Mucosa of rectum (tissue), 2 donors: Measurements from ENCODE around the gene RHOBTB3.

Source experiments
- H3K27ac ChIP-seq, 2 donors: one replicate each; pipeline ENCODE4 v1.7.0; 2013; ENCODE audit warnings: inconsistent platforms in 2 of 2, low read depth in 2 of 2, low read length in 2 of 2
- H3K27me3 ChIP-seq, 2 donors: one replicate each; pipeline ENCODE4 v1.7.0; 2013; ENCODE audit warnings: low read length in 2 of 2; ENCODE audit not compliant: control insufficient read depth in 2 of 2, insufficient read depth in 2 of 2
- H3K36me3 ChIP-seq, 2 donors: one replicate each; pipeline ENCODE4 v1.7.0; 2013; ENCODE audit warnings: low read length in 2 of 2; ENCODE audit not compliant: control insufficient read depth in 2 of 2, insufficient read depth in 2 of 2
- H3K4me1 ChIP-seq, 2 donors: one replicate each; pipeline ENCODE4 v1.7.0; 2013; ENCODE audit warnings: low read length in 2 of 2, mild to moderate bottlenecking in 1 of 2; ENCODE audit not compliant: control insufficient read depth in 2 of 2, insufficient read depth in 2 of 2
- H3K4me3 ChIP-seq, 2 donors: one replicate each; pipeline ENCODE4 v1.7.0; 2013; ENCODE audit warnings: low read length in 2 of 2
- H3K9ac ChIP-seq, 2 donors: one replicate each; pipeline ENCODE4 v1.7.0; 2013; ENCODE audit warnings: low read length in 2 of 2, low read depth in 1 of 2, mild to moderate bottlenecking in 1 of 2
- H3K9me3 ChIP-seq, 2 donors: one replicate each; pipeline ENCODE4 v1.7.0; 2013; ENCODE audit warnings: low read length in 2 of 2; ENCODE audit not compliant: control insufficient read depth in 2 of 2
- donor health status: healthy.
- donor health status: Normal muscosa, but diverticular disease.

The RHOBTB3 gene

GRCh38 chr5:95713960-95714710 is 17.0 kb upstream of the RHOBTB3 start:
- Histone ChIP-seq H3K9me3 (no peaks in the 10 kb centered on the region), H3K9ac (no peak overlapping the region), H3K27me3 (no peaks in the 10 kb centered on the region), H3K4me1 (peaks cover 0 to 8% of the 10 kb centered on the region in 2 donors), H3K4me3 (no peak overlapping the region), H3K27ac (no peak overlapping the region), H3K36me3 (no peaks in the 10 kb centered on the region)

GRCh38 chr5:95715799-95716461 is 15.2 kb upstream of the RHOBTB3 start:
- H3K27ac ChIP-seq, result no peak overlapping the region
- no peak overlapping the region for H3K9ac ChIP-seq
- no peak overlapping the region for H3K4me3 ChIP-seq
- peaks cover 0 to 8% of the 10 kb centered on the region in 2 donors for H3K4me1 ChIP-seq
- no peaks in the 10 kb centered on the region for H3K27me3 ChIP-seq
- H3K9me3 ChIP-seq, result no peaks in the 10 kb centered on the region
- no peaks in the 10 kb centered on the region for H3K36me3 ChIP-seq

GRCh38 chr5:95717439-95717838 is 13.7 kb upstream of the RHOBTB3 start:
- Histone ChIP-seq H3K9ac (no peak overlapping the region), H3K4me1 (peaks cover 0 to 8% of the 10 kb centered on the region in 2 donors), H3K9me3 (no peaks in the 10 kb centered on the region), H3K27me3 (no peaks in the 10 kb centered on the region), H3K27ac (no peak overlapping the region), H3K4me3 (no peak overlapping the region), H3K36me3 (no peaks in the 10 kb centered on the region)

- Histone ChIP-seq H3K27ac (no peak overlapping the region), H3K36me3 (no peaks in the 10 kb centered on the region), H3K4me3 (no peak overlapping the region), H3K9me3 (no peaks in the 10 kb centered on the region), H3K9ac (no peak overlapping the region), H3K27me3 (no peaks in the 10 kb centered on the region), H3K4me1 (peaks cover 0 to 8% of the 10 kb centered on the region in 2 donors)
Observed at GRCh38 chr5:95718203-95718602, 12.9 kb upstream of the RHOBTB3 start.

GRCh38 chr5:95718738-95719137 is 12.4 kb upstream of the RHOBTB3 start:
- Histone ChIP-seq H3K36me3 (no peaks in the 10 kb centered on the region), H3K9ac (no peak overlapping the region), H3K27ac (no peak overlapping the region), H3K9me3 (no peaks in the 10 kb centered on the region), H3K27me3 (no peaks in the 10 kb centered on the region), H3K4me1 (peaks cover 0 to 8% of the 10 kb centered on the region in 2 donors), H3K4me3 (no peak overlapping the region)

- H3K9ac ChIP-seq, result no peak overlapping the region
- H3K4me1 ChIP-seq, result peaks cover 0 to 8% of the 10 kb centered on the region in 2 donors
- H3K27ac ChIP-seq, result peak overlapping the region; percentile 35 to 44
- no peaks in the 10 kb centered on the region for H3K27me3 ChIP-seq
- no peak overlapping the region for H3K4me3 ChIP-seq
- H3K9me3 ChIP-seq, result no peaks in the 10 kb centered on the region
- H3K36me3 ChIP-seq, result no peaks in the 10 kb centered on the region
Observed at GRCh38 chr5:95720094-95720786, 10.9 kb upstream of the RHOBTB3 start.

- H3K9me3 ChIP-seq, result no peaks in the 10 kb centered on the region
- no peak overlapping the region for H3K9ac ChIP-seq
- no peak overlapping the region for H3K27ac ChIP-seq
- H3K27me3 ChIP-seq, result no peaks in the 10 kb centered on the region
- no peak overlapping the region for H3K4me3 ChIP-seq
- no peaks in the 10 kb centered on the region for H3K36me3 ChIP-seq
- peaks cover 5% of the 10 kb centered on the region in 2 donors for H3K4me1 ChIP-seq
Observed at GRCh38 chr5:95721582-95722295, 9.4 kb upstream of the RHOBTB3 start.

- H3K9ac ChIP-seq, result no peak overlapping the region
- no peaks in the 10 kb centered on the region for H3K36me3 ChIP-seq
- no peaks in the 10 kb centered on the region for H3K9me3 ChIP-seq
- H3K4me3 ChIP-seq, result no peak overlapping the region
- H3K27me3 ChIP-seq, result no peaks in the 10 kb centered on the region
- H3K4me1 ChIP-seq, result peaks cover 11 to 13% of the 10 kb centered on the region in 2 donors
- no peak overlapping the region for H3K27ac ChIP-seq
Observed at GRCh38 chr5:95723632-95724369, 7.3 kb upstream of the RHOBTB3 start.

GRCh38 chr5:95725071-95725820 is 5.9 kb upstream of the RHOBTB3 start:
- no peak overlapping the region for H3K9ac ChIP-seq
- no peaks in the 10 kb centered on the region for H3K36me3 ChIP-seq
- H3K4me1 ChIP-seq, result peaks cover 13 to 16% of the 10 kb centered on the region in 2 donors
- H3K27ac ChIP-seq, result no peak overlapping the region
- H3K9me3 ChIP-seq, result no peaks in the 10 kb centered on the region
- H3K4me3 ChIP-seq, result no peak overlapping the region
- H3K27me3 ChIP-seq, result no peaks in the 10 kb centered on the region
